ENCODE results near the gene H6PD. TPM values are rescaled to one million over a fixed set of nuclear protein-coding genes. Genes with fewer than 3 reads are reported as not detected.

Gene H6PD
- total and polyA plus RNA-seq, 4 donors, result 15.2 to 22.1 (median 17.9) TPM

DNA sequence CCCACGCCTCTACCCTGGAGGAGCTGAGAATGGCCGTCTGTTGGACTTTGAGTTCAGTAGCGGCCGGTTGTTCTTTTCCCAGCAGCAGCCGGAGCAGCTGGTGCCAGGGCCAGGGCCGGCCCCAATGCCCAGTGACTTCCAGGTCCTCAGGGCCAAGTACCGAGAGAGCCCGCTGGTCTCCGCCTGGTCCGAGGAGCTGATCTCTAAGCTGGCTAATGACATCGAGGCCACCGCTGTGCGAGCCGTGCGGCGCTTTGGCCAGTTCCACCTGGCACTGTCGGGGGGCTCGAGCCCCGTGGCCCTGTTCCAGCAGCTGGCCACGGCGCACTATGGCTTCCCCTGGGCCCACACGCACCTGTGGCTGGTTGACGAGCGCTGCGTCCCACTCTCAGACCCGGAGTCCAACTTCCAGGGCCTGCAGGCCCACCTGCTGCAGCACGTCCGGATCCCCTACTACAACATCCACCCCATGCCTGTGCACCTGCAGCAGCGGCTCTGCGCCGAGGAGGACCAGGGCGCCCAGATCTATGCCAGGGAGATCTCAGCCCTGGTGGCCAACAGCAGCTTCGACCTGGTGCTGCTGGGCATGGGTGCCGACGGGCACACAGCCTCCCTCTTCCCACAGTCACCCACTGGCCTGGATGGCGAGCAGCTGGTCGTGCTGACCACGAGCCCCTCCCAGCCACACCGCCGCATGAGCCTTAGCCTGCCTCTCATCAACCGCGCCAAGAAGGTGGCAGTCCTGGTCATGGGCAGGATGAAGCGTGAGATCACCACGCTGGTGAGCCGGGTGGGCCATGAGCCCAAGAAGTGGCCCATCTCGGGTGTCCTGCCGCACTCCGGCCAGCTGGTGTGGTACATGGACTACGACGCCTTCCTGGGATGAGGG lies 29.7 kb downstream of the H6PD start:
- DNase-seq (ENCODE audit: low read depth in 4 of 6, low spot score in 6 of 6), result no peak
- Histone ChIP-seq H3K36me3 (ENCODE audit: control insufficient read depth, insufficient read depth, low read length) (peaks cover 66% of the 10 kb centered on the region), H3K4me3 (ENCODE audit: low read depth, low read length) (no peak overlapping the region), H3K27ac (ENCODE audit: low read depth, low read length) (no peak overlapping the region), H3K9me3 (ENCODE audit: control insufficient read depth, insufficient read depth, low read length) (no peaks in the 10 kb centered on the region), H3K4me1 (ENCODE audit: control insufficient read depth, insufficient read depth, low read length) (peaks cover 16% of the 10 kb centered on the region), H3K27me3 (ENCODE audit: control insufficient read depth, insufficient read depth, low read length) (no peaks in the 10 kb centered on the region)
- WGBS (ENCODE audit: insufficient coverage), result 96% methylated on average over 50 of the region's 50 CpGs

GRCh38 chr1:9265037-9265436 lies 30.5 kb downstream of the H6PD start:
- no peak overlapping the region for H3K27ac ChIP-seq (ENCODE audit: low read depth, low read length)
- no peak for DNase-seq (ENCODE audit: low read depth in 4 of 6, low spot score in 6 of 6)
- H3K4me1 ChIP-seq (ENCODE audit: control insufficient read depth, insufficient read depth, low read length), result peaks cover 22% of the 10 kb centered on the region
- H3K9me3 ChIP-seq (ENCODE audit: control insufficient read depth, insufficient read depth, low read length), result no peaks in the 10 kb centered on the region
- H3K36me3 ChIP-seq (ENCODE audit: control insufficient read depth, insufficient read depth, low read length), result peaks cover 69% of the 10 kb centered on the region
- no peak overlapping the region for H3K4me3 ChIP-seq (ENCODE audit: low read depth, low read length)
- no peaks in the 10 kb centered on the region for H3K27me3 ChIP-seq (ENCODE audit: control insufficient read depth, insufficient read depth, low read length)
- 95% methylated on average over 5 of the region's 10 CpGs for WGBS (ENCODE audit: insufficient coverage)

- H3K9me3 ChIP-seq (ENCODE audit: control insufficient read depth, insufficient read depth, low read length), result no peaks in the 10 kb centered on the region
- H3K27me3 ChIP-seq (ENCODE audit: control insufficient read depth, insufficient read depth, low read length), result no peaks in the 10 kb centered on the region
- H3K4me3 ChIP-seq (ENCODE audit: low read depth, low read length), result no peak overlapping the region
- peaks cover 63% of the 10 kb centered on the region for H3K36me3 ChIP-seq (ENCODE audit: control insufficient read depth, insufficient read depth, low read length)
- no peak for DNase-seq (ENCODE audit: low read depth in 4 of 6, low spot score in 6 of 6)
- no peak overlapping the region for H3K27ac ChIP-seq (ENCODE audit: low read depth, low read length)
- H3K4me1 ChIP-seq (ENCODE audit: control insufficient read depth, insufficient read depth, low read length), result peaks cover 22% of the 10 kb centered on the region
- 60% methylated on average over 9 of the region's 12 CpGs for WGBS (ENCODE audit: insufficient coverage)
These were observed 31.4 kb downstream of the H6PD start for GRCh38 chr1:9265968-9266367.

DNA sequence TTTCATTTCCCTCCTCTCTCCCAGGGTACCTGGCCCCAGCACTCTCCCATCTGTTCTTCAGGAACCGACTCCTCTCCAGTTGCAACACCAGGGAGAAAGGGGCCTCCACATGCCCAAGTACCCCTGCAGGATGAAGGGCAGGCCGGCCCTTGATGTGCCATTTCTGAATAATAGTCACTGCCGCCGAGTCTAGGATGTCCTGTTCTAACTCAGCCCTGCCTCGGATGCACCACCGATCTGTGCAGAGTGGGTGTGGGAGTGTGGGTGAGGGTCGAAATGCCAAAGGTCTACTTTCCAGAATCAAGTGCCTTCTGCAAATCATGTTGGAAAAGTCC lies 32.7 kb downstream of the H6PD start:
- 17% methylated on average over 1 of the region's 7 CpGs for WGBS (ENCODE audit: insufficient coverage)
- Histone ChIP-seq H3K4me3 (ENCODE audit: low read depth, low read length) (no peak overlapping the region), H3K4me1 (ENCODE audit: control insufficient read depth, insufficient read depth, low read length) (peaks cover 22% of the 10 kb centered on the region), H3K9me3 (ENCODE audit: control insufficient read depth, insufficient read depth, low read length) (no peaks in the 10 kb centered on the region), H3K27ac (ENCODE audit: low read depth, low read length) (no peak overlapping the region), H3K27me3 (ENCODE audit: control insufficient read depth, insufficient read depth, low read length) (no peaks in the 10 kb centered on the region), H3K36me3 (ENCODE audit: control insufficient read depth, insufficient read depth, low read length) (peaks cover 59% of the 10 kb centered on the region)
- no peak for DNase-seq (ENCODE audit: low read depth in 4 of 6, low spot score in 6 of 6)

- H3K27ac ChIP-seq (ENCODE audit: low read depth, low read length), result no peak overlapping the region
- no peaks in the 10 kb centered on the region for H3K9me3 ChIP-seq (ENCODE audit: control insufficient read depth, insufficient read depth, low read length)
- H3K27me3 ChIP-seq (ENCODE audit: control insufficient read depth, insufficient read depth, low read length), result no peaks in the 10 kb centered on the region
- no peak for DNase-seq (ENCODE audit: low read depth in 4 of 6, low spot score in 6 of 6)
- H3K4me3 ChIP-seq (ENCODE audit: low read depth, low read length), result no peak overlapping the region
- peaks cover 22% of the 10 kb centered on the region for H3K4me1 ChIP-seq (ENCODE audit: control insufficient read depth, insufficient read depth, low read length)
- peaks cover 55% of the 10 kb centered on the region for H3K36me3 ChIP-seq (ENCODE audit: control insufficient read depth, insufficient read depth, low read length)
- 87% methylated on average over 4 of the region's 7 CpGs for WGBS (ENCODE audit: insufficient coverage)
These were observed 33.4 kb downstream of the H6PD start for GRCh38 chr1:9267827-9268581.

- Histone ChIP-seq H3K27me3 (ENCODE audit: control insufficient read depth, insufficient read depth, low read length) (no peaks in the 10 kb centered on the region), H3K4me1 (ENCODE audit: control insufficient read depth, insufficient read depth, low read length) (peaks cover 22% of the 10 kb centered on the region), H3K36me3 (ENCODE audit: control insufficient read depth, insufficient read depth, low read length) (peaks cover 48% of the 10 kb centered on the region), H3K4me3 (ENCODE audit: low read depth, low read length) (no peak overlapping the region), H3K27ac (ENCODE audit: low read depth, low read length) (no peak overlapping the region), H3K9me3 (ENCODE audit: control insufficient read depth, insufficient read depth, low read length) (no peaks in the 10 kb centered on the region)
- no peak for DNase-seq (ENCODE audit: low read depth in 4 of 6, low spot score in 6 of 6)
- 69% methylated on average over 17 of the region's 17 CpGs for WGBS (ENCODE audit: insufficient coverage)
These were observed 34.5 kb downstream of the H6PD start for GRCh38 chr1:9269078-9269501.

- DNase-seq (ENCODE audit: low read depth in 4 of 6, low spot score in 6 of 6), result no peak
- Histone ChIP-seq H3K27ac (ENCODE audit: low read depth, low read length) (no peak overlapping the region), H3K9me3 (ENCODE audit: control insufficient read depth, insufficient read depth, low read length) (no peaks in the 10 kb centered on the region), H3K27me3 (ENCODE audit: control insufficient read depth, insufficient read depth, low read length) (no peaks in the 10 kb centered on the region), H3K4me1 (ENCODE audit: control insufficient read depth, insufficient read depth, low read length) (peaks cover 22% of the 10 kb centered on the region), H3K4me3 (ENCODE audit: low read depth, low read length) (no peak overlapping the region), H3K36me3 (ENCODE audit: control insufficient read depth, insufficient read depth, low read length) (peaks cover 42% of the 10 kb centered on the region)
- WGBS (ENCODE audit: insufficient coverage), result 70% methylated on average over 11 of the region's 12 CpGs
These were observed 35.1 kb downstream of the H6PD start for GRCh38 chr1:9269721-9270120.

GRCh38 chr1:9270290-9270883 lies 35.8 kb downstream of the H6PD start:
- Histone ChIP-seq H3K4me3 (ENCODE audit: low read depth, low read length) (no peak overlapping the region), H3K36me3 (ENCODE audit: control insufficient read depth, insufficient read depth, low read length) (peaks cover 37% of the 10 kb centered on the region), H3K27ac (ENCODE audit: low read depth, low read length) (no peak overlapping the region), H3K27me3 (ENCODE audit: control insufficient read depth, insufficient read depth, low read length) (no peaks in the 10 kb centered on the region), H3K9me3 (ENCODE audit: control insufficient read depth, insufficient read depth, low read length) (no peaks in the 10 kb centered on the region), H3K4me1 (ENCODE audit: control insufficient read depth, insufficient read depth, low read length) (peaks cover 25% of the 10 kb centered on the region)
- DNase-seq (ENCODE audit: low read depth in 4 of 6, low spot score in 6 of 6), result no peak
- 63% methylated on average over 14 of the region's 15 CpGs for whole genome bisulfite sequencing (ENCODE audit: insufficient coverage)

DNA sequence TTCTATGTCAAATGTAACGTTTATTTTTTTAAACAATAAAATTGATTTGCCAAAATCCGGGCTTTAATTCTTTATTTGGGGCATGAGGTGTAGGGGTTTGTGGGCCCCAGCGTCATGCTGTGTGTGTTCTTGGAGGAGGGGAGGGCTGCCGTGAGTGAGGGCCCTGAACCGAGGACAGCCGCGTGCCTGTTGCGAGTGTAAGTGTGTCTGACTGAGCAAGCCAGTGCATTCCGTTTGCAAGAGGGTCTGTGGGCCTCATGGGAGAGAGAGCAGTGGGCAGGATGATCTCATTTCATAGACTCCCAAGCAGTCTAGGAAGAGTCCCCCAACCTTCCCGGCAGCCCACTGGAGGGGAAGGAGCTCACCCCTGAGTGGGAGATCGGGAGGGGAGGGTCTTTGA lies 36.7 kb downstream of the H6PD start:
- Histone ChIP-seq H3K9me3 (ENCODE audit: control insufficient read depth, insufficient read depth, low read length) (no peaks in the 10 kb centered on the region), H3K36me3 (ENCODE audit: control insufficient read depth, insufficient read depth, low read length) (peaks cover 30% of the 10 kb centered on the region), H3K27me3 (ENCODE audit: control insufficient read depth, insufficient read depth, low read length) (no peaks in the 10 kb centered on the region), H3K4me3 (ENCODE audit: low read depth, low read length) (no peak overlapping the region), H3K27ac (ENCODE audit: low read depth, low read length) (no peak overlapping the region), H3K4me1 (ENCODE audit: control insufficient read depth, insufficient read depth, low read length) (peaks cover 20% of the 10 kb centered on the region)
- no peak for DNase-seq (ENCODE audit: low read depth in 4 of 6, low spot score in 6 of 6)
- WGBS (ENCODE audit: insufficient coverage), result 34% methylated on average over 8 of the region's 11 CpGs

Data from spinal cord (tissue), 10 donors.